Activated CD4-positive, alpha-beta T cell treated with anti-CD3 and anti-CD28 coated beads, Interleukin-2, amount 10 ng/mL, durations not matched to agents 24 days and 14 days (primary cell): ENCODE measurements around the gene STEAP1B. TPM values are rescaled to one million over a fixed set of nuclear protein-coding genes. Genes with fewer than 3 reads are reported as not detected.

Source experiments
- DNase-seq: peaks from one replicate; pipeline ENCODE4 v3.0.0; 2022
- H3K27ac Mint-ChIP-seq: one replicate; pipeline ENCODE4 v1.8.0; 2022; ENCODE audit warnings: mild to moderate bottlenecking, mixed read lengths
- H3K27me3 Mint-ChIP-seq: one replicate; pipeline ENCODE4 v1.8.0; 2022; ENCODE audit warnings: mixed read lengths
- H3K36me3 Mint-ChIP-seq: one replicate; pipeline ENCODE4 v1.8.0; 2022; ENCODE audit warnings: low read depth, mild to moderate bottlenecking, mixed read lengths
- H3K4me1 Mint-ChIP-seq: one replicate; pipeline ENCODE4 v1.8.0; 2021; ENCODE audit warnings: mixed read lengths
- H3K4me3 Mint-ChIP-seq: one replicate; pipeline ENCODE4 v1.8.0; 2022; ENCODE audit warnings: mild to moderate bottlenecking, moderate library complexity, mixed read lengths
- H3K9me3 Mint-ChIP-seq: one replicate; pipeline ENCODE4 v1.8.0; 2021; ENCODE audit warnings: mixed read lengths
- intact Hi-C: fragments of 100-400 bp; cut with micrococcal nuclease; formaldehyde crosslinking; loops from one replicate; pipeline ENCODE4 v1.15.1; 2023
- total RNA-seq: library from RNA; stranded (reverse); gene quantifications from 2 replicates; pipeline ENCODE4 v1.2.3, GENCODE V29; 2022

STEAP1B gene
- total RNA-seq, 1 donor from 2014 or later: 0.21 TPM

DNA sequence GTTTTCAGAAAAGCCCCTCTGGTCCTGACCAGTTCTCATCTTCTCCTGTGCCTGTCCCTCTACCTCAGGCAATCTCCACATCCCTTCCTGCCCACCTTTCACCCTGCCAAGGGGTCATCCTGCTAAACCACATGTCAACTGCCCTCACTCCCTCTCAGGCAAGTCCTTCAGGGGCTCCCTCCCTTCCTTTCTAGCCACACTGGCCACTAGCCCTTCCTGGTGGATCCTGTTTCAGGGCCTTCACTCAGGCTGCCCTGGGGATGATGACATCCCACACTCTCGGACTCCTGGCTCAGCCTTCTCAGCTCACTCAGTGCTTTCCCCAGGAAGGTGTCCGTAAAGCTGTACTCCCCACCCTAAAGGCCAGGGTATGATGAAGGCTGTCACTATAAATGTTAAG lies 13.4 kb downstream of the STEAP1B start:
- Mint-ChIP-seq H3K4me3 (no peak overlapping the region), H3K4me1 (peaks cover 7% of the 10 kb centered on the region), H3K9me3 (no peaks in the 10 kb centered on the region), H3K36me3 (no peaks in the 10 kb centered on the region), H3K27ac (no peak overlapping the region), H3K27me3 (peaks cover 14% of the 10 kb centered on the region)
- DNase-seq: peak; percentile 47
- intact Hi-C loops: no loop called here

DNA sequence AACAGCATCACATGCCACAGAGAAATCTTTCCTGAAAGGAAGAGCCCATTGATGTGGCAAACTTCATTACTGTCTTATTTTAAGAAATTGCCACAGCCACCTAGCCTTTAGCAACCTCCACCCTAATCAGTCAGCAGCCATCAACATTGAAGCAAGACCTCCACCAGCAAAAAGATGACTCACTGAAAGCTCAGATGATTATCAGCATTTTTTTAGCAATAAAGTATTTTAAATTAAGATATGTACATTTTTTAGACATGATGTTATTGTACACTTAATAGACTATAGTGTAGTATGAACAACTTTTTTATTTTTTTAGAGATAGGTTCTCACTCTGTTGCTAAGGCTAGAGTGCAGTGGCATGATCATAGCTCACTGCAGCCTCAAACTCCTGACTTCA lies 14.8 kb downstream of the STEAP1B start:
- peaks cover 11% of the 10 kb centered on the region for H3K4me1 Mint-ChIP-seq
- no peaks in the 10 kb centered on the region for H3K36me3 Mint-ChIP-seq
- no peak for DNase-seq
- peaks cover 11% of the 10 kb centered on the region for H3K27me3 Mint-ChIP-seq
- no peak overlapping the region for H3K27ac Mint-ChIP-seq
- H3K4me3 Mint-ChIP-seq: no peak overlapping the region
- no peaks in the 10 kb centered on the region for H3K9me3 Mint-ChIP-seq
- intact Hi-C loops: no loop called here

DNA sequence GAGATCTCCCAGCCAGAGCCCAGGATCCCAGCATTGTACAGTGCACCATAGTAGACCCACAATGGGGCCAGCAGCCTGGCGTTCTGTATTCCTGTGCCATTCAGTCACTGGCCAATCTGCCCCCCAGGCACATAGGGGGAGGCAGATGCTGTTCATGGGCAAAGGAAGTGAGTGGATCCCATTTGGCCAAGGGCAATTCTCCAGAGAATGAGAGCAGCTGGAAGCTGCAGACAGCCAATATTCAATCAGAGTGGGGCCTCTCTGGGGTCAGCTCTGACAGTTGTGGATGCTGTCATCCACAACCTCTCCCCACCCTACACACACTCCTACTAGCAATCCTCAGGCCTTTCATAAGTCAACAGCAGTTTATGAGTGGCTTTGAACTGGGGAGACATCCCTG lies 17.5 kb downstream of the STEAP1B start:
- Mint-ChIP-seq H3K27ac (no peak overlapping the region), H3K36me3 (no peaks in the 10 kb centered on the region), H3K4me1 (peaks cover 11% of the 10 kb centered on the region), H3K27me3 (peaks cover 4% of the 10 kb centered on the region), H3K9me3 (no peaks in the 10 kb centered on the region), H3K4me3 (no peak overlapping the region)
- DNase-seq: no peak
- intact Hi-C loops: no loop called here

DNA sequence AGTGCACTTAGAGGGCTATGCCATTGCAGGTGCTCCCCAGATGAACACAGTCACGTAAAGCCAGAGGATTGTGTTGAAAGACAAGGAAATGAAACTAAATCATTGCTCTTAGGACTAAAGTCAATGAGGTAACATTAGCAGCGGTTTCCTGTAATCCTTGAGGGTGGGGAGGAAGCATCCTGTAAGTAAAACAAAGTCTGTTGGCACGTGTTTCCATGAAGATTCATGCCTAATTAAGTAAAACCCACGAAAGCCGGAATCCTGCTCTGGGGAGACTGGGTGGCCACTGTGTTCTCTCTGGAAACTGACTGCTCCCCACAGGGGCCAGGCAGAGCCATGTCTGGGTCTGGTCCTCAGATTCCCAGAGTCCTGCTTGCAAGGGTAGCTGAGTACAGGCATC lies 18.3 kb downstream of the STEAP1B start:
- Mint-ChIP-seq H3K27me3 (peaks cover 4% of the 10 kb centered on the region), H3K9me3 (no peaks in the 10 kb centered on the region), H3K36me3 (no peaks in the 10 kb centered on the region), H3K4me3 (peak overlapping the region; percentile 17), H3K27ac (no peak overlapping the region), H3K4me1 (peaks cover 11% of the 10 kb centered on the region)
- intact Hi-C loops: no loop called here
- DNase-seq: peak; percentile 64

DNA sequence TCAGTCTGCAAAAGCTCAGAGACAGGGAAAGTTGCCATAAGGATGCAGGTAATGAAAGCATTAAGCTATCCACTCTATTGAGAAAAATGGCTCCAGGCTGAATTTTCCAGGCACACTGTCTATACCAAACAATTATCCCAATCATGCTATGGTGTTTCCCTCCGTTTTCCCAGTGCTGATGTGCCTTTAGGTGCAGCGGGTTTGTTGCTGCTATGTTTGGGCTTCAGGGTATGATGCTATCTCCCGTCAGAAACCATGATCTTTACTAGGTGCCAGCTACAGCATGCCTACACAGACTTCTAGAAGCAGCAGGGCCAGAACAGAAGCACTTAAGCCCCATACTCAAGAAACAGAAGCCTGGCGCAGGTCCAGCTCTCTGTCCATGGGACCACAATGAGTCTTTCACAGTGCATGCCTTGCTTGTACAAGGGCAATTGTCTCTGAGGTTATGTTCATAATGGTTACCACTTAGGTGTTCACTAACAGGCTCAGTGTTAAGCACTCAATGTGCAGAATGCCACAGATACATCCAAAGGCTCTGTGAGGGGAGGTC lies 19.4 kb downstream of the STEAP1B start:
- intact Hi-C loops: no loop called here
- no peak for DNase-seq
- Mint-ChIP-seq H3K27me3 (peaks cover 4% of the 10 kb centered on the region), H3K4me3 (no peak overlapping the region), H3K27ac (no peak overlapping the region), H3K4me1 (peaks cover 11% of the 10 kb centered on the region), H3K36me3 (no peaks in the 10 kb centered on the region), H3K9me3 (no peaks in the 10 kb centered on the region)

DNA sequence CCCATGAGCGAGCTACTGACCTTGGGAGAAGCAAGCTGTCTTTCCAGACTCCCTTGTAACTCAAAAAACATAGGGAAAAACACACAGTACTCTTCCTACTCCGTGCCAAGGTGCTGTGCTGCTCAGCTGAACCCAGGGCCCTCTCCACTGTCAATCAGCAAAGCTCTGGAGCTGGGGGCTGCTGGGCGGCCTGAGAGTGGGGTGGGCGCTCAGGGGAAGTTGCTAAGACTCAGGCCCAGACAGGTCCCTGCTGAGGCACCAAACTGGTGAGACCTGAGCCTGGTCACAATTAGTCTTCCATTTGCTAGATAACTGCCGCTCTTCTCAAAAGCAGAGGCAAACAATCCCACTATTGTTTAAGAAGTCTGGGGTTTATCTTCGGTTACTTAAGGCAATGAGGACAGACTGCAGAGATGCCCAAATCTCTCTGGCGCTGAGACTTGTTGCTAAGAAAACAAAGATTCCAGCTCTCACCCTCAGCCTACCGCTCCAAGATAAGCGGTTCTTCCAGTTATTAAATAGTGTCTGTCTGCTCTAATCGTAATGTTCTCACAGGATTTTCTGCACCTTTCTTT lies 22.0 kb downstream of the STEAP1B start:
- Mint-ChIP-seq H3K4me1 (peaks cover 10% of the 10 kb centered on the region), H3K9me3 (no peaks in the 10 kb centered on the region), H3K36me3 (no peaks in the 10 kb centered on the region), H3K27me3 (peaks cover 4% of the 10 kb centered on the region), H3K4me3 (no peak overlapping the region), H3K27ac (no peak overlapping the region)
- DNase-seq: no peak
- intact Hi-C loops: no loop called here

DNA sequence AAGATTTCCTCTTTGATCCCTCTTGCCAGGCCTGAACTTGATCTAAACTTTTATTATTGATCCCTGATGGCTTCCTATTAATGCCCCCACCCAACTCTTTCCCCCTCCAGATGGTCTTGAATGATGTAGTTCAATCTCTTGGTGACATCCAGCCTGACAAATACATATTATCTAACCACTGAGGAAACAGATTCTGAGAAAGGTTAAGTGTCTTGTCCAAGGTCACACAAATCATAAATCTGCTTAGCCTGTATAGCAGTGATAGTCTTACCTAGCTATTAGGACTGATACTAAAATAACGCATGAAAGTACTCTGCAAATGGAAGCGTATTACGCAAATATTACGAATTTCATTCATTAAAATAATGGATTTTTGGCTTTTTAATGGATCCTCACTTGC lies 22.7 kb downstream of the STEAP1B start:
- intact Hi-C loops: no loop called here
- no peak overlapping the region for H3K27ac Mint-ChIP-seq
- no peak for DNase-seq
- H3K27me3 Mint-ChIP-seq: peaks cover 4% of the 10 kb centered on the region
- H3K4me3 Mint-ChIP-seq: no peak overlapping the region
- no peaks in the 10 kb centered on the region for H3K36me3 Mint-ChIP-seq
- no peaks in the 10 kb centered on the region for H3K9me3 Mint-ChIP-seq
- peaks cover 10% of the 10 kb centered on the region for H3K4me1 Mint-ChIP-seq

DNA sequence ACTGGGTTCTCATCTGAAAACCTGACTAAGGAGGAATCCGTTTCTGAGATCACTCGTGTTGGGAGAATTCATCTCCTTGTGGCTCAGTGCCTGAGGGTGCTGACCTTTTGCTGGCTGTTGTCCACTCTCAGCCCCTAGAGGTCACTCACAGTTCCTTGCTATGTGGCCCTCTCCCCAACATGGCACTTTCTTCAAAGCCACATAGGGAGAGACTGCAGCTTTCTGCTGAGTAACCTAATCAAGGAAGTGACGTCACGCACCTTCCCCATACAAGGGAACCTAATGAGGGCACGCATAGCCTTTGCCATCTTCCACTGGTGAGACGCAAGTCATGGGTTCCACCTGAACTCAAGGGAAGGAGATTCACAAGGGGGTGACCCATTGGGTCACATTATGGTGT lies 23.2 kb downstream of the STEAP1B start:
- peaks cover 4% of the 10 kb centered on the region for H3K27me3 Mint-ChIP-seq
- intact Hi-C loops: no loop called here
- H3K4me1 Mint-ChIP-seq: peaks cover 7% of the 10 kb centered on the region
- no peak for DNase-seq
- no peak overlapping the region for H3K27ac Mint-ChIP-seq
- no peaks in the 10 kb centered on the region for H3K9me3 Mint-ChIP-seq
- no peaks in the 10 kb centered on the region for H3K36me3 Mint-ChIP-seq
- no peak overlapping the region for H3K4me3 Mint-ChIP-seq

DNA sequence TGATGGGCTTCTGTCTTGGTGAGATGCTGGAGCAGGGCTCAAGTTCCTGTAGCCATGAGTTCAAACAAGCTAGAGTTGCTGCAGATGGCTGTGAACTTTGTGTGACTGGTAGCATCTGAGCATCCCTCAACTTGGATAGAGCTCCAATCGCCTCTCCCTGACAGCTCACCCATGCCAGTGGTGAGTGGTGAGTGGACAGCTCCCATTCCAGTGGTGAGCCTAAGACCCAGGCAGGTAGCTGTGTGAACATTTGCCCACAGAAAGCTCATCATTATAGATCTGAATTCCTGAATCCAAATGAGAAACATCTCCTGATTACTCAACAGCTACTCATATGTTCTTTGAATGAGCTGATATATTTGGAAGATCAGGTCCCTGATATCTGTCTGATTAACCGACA lies 25.3 kb downstream of the STEAP1B start:
- Mint-ChIP-seq H3K9me3 (no peaks in the 10 kb centered on the region), H3K4me3 (no peak overlapping the region), H3K36me3 (no peaks in the 10 kb centered on the region), H3K27me3 (peaks cover 2% of the 10 kb centered on the region), H3K4me1 (no peaks in the 10 kb centered on the region), H3K27ac (no peak overlapping the region)
- intact Hi-C loops: no loop called here
- DNase-seq: no peak

DNA sequence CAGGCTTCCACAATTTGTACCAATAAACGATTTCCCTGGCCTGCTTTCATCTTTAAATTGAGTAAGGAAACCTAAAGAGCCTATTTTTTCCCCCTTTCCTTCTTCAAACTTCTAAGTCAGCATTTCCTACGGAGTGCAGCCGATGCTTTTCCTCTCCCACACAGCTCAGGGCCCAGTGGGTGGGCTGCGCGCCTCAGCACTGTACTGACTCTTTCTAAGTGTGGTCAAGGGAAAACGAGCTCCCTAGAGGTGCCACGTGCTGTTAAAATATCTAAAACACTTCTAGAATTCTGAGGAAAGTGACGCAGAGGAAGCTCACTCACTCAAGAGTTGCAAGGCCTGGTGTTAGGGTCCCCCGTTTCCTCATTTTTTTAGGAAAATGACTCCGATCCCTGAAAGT lies 29.0 kb downstream of the STEAP1B start:
- no peak for DNase-seq
- intact Hi-C loops: no loop called here
- no peaks in the 10 kb centered on the region for H3K9me3 Mint-ChIP-seq

DNA sequence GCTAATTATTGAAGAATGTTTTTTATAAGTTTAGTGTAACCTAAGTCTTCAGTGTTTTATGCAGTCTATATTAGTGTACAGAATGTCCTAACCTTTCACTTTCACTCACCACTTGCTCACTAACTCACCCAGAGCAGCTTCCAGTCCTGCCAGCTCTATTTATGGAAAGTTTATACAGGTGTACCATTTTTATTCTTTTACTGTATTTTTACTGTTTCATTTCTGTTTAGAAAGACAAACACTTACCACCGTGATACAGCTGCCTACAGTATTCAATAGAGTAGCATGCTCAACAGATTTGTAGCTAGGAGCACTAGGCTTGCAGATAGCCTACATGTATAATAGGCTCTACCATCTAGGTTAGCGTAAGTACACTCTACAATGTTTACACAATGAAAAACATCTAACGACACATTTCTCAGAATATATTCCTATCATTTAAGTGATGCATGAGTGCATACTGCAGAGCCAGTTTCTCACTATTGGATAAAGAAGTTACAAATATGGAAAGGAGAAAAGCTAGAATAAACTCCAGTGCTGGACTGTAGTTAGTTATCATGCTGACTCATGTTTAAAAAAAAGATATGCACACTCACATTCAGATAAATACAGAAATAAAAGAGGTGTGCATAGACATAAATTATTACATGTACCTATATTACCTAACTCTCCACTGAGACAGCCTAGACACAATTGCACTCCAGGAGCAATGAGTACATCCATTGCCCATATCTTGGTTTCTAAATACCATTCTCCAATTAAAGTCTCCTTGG lies 30.4 kb downstream of the STEAP1B start:
- Mint-ChIP-seq H3K36me3 (no peaks in the 10 kb centered on the region), H3K27ac (no peak overlapping the region), H3K9me3 (no peaks in the 10 kb centered on the region), H3K4me1 (no peaks in the 10 kb centered on the region), H3K27me3 (peaks cover 8% of the 10 kb centered on the region), H3K4me3 (no peak overlapping the region)
- no peak for DNase-seq
- intact Hi-C loops: no loop called here

More for the DNA sequence above, 29.0 kb downstream of the STEAP1B start:
- H3K36me3 Mint-ChIP-seq: no peaks in the 10 kb centered on the region
- H3K27ac Mint-ChIP-seq: no peak overlapping the region
- H3K4me1 Mint-ChIP-seq: no peaks in the 10 kb centered on the region
- H3K27me3 Mint-ChIP-seq: peaks cover 8% of the 10 kb centered on the region
- H3K4me3 Mint-ChIP-seq: no peak overlapping the region

DNA sequence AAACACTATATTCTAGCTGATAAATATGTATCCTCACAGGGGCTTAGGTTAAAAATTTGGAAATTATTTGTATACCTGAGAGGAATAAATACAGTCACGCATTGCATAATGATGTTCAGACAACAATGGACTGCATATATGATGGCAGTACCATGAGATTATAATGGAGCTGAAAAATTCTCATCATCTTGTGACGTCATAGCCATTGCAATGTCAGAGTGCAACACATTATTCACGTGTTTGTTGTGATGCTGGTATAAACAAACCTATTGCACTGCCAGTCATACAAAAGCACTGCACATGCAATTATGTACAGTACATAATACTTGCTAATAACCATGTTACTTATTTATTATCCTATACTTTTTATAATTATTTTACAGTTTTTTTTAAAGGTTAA lies 31.4 kb downstream of the STEAP1B start:
- no peak overlapping the region for H3K4me3 Mint-ChIP-seq
- no peak overlapping the region for H3K27ac Mint-ChIP-seq

DNA sequence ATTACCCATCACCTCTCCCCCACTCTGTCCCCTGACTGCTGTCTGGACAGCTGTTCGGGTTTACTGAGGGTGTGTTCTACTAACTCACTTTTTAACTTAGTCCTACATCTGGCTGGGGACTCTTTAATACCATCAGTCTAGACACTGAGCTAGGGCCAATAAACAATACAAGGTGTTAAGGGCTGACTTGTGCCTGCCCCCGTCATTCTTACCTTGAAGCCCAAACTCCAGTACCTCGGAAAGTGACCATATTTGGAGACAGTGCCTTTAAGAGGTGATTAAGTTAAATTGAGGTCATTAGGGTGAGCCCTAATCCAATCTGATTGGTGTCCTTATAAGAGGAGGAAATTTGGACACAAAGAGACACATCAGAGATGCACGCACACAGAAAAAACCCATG lies 35.7 kb downstream of the STEAP1B start:
- H3K36me3 Mint-ChIP-seq: no peaks in the 10 kb centered on the region
- no peaks in the 10 kb centered on the region for H3K9me3 Mint-ChIP-seq
- H3K27me3 Mint-ChIP-seq: peaks cover 13% of the 10 kb centered on the region
- no peak overlapping the region for H3K4me3 Mint-ChIP-seq
- no peak overlapping the region for H3K27ac Mint-ChIP-seq
- no peak for DNase-seq
- H3K4me1 Mint-ChIP-seq: no peaks in the 10 kb centered on the region
- intact Hi-C loops: no loop called here

More for the DNA sequence above, 31.4 kb downstream of the STEAP1B start:
- Mint-ChIP-seq H3K9me3 (no peaks in the 10 kb centered on the region), H3K4me1 (no peaks in the 10 kb centered on the region), H3K36me3 (no peaks in the 10 kb centered on the region), H3K27me3 (peaks cover 10% of the 10 kb centered on the region)
- intact Hi-C loops: no loop called here
- no peak for DNase-seq

DNA sequence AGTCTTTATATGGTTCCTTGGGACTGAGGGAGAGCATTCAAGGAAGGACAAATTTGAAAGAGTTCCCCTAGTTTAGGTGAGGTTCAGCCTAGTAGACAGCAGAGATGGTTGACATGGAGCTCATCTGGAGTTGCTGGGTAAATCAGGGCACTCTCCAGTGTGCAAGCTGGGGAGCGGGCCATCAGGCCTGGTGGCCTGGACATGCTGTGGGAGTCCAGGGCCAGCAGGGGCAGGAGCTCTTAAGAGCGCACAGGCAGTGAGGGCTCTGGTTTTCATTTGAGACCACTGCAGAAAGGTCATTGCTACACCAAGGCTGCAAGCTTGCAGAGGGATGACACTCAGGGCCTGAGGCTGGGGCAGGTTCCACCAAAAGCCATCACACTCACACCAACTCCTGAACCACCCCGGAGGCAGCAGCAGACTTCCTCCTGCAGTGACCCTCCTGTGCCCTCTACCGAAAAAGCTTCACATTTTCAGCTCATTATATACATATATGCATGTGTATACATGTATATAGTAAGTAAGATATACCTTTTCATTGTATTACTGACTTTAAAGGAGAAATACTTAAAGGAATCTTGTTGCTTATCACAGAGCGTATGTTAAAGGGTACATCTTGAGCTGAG lies 39.5 kb downstream of the STEAP1B start:
- H3K9me3 Mint-ChIP-seq: no peaks in the 10 kb centered on the region
- H3K36me3 Mint-ChIP-seq: no peaks in the 10 kb centered on the region
- H3K4me1 Mint-ChIP-seq: no peaks in the 10 kb centered on the region
- peaks cover 16% of the 10 kb centered on the region for H3K27me3 Mint-ChIP-seq
- intact Hi-C loops: no loop called here
- no peak overlapping the region for H3K27ac Mint-ChIP-seq
- no peak overlapping the region for H3K4me3 Mint-ChIP-seq
- DNase-seq: no peak
